ENCODE results near the gene CLPTM1.
A peak's percentile ranks its signal among the peaks of the same experiment; 100 is the strongest.
"Not testable (repeated sequence)": the region's sequence is repeated elsewhere in the genome, so short reads cannot be mapped to it uniquely, and the experiment has no call there.

The CLPTM1 gene

GRCh38 chr19:44954649-44955504 lies at the start of gene CLPTM1:
TSS of gene CLPTM1 (plus strand) at chr19:44955380. CDS start at chr19:44955396, 16 bp downstream.
- in situ Hi-C loops (cut with HindIII; ENCODE audit: low sequenced_read_pairs), result no loop called here
- H3K4me3 ChIP-seq (ENCODE audit: low read depth, low read length), result peak within 1 kb of the TSS; percentile 87

GRCh38 chr19:44905437-44906160 lies 49.6 kb upstream of the CLPTM1 start, which contains the start of gene APOE:
TSS of gene APOE (plus strand) at chr19:44905796. CDS start at chr19:44906625, 829 bp downstream.
- in situ Hi-C loops (cut with HindIII; ENCODE audit: low sequenced_read_pairs), result no loop called here
- DNase-seq (ENCODE audit: low read depth, low spot score), result no peak
- TF ChIP-seq CTCF (IDR thresholded peaks at IDR 0.05; ENCODE audit: low read depth, low read length), result no peak
- H3K4me3 ChIP-seq (ENCODE audit: low read depth, low read length), result peak within 1 kb of the TSS; percentile 13

More at GRCh38 chr19:44954649-44955504, at the start of gene CLPTM1:
- TF ChIP-seq CTCF (IDR thresholded peaks at IDR 0.05; ENCODE audit: low read depth, low read length), result no peak
- peak; percentile 99 for DNase-seq (ENCODE audit: low read depth, low spot score)

GRCh38 chr19:44907613-44908012 lies 47.6 kb upstream of the CLPTM1 start:
- no peak overlapping the region for H3K4me3 ChIP-seq (ENCODE audit: low read depth, low read length)
- DNase-seq (ENCODE audit: low read depth, low spot score), result no peak
- TF ChIP-seq CTCF (IDR thresholded peaks at IDR 0.05; ENCODE audit: low read depth, low read length), result no peak
- in situ Hi-C loops (cut with HindIII; ENCODE audit: low sequenced_read_pairs), result no loop called here

- H3K4me3 ChIP-seq (ENCODE audit: low read depth, low read length), result no peak overlapping the region
- in situ Hi-C loops (cut with HindIII; ENCODE audit: low sequenced_read_pairs), result no loop called here
- no peak for TF ChIP-seq CTCF (IDR thresholded peaks at IDR 0.05; ENCODE audit: low read depth, low read length)
- no peak for DNase-seq (ENCODE audit: low read depth, low spot score)
These were observed 46.9 kb upstream of the CLPTM1 start for GRCh38 chr19:44908074-44908835.

GRCh38 chr19:44908836-44909261 lies 46.3 kb upstream of the CLPTM1 start:
- in situ Hi-C loops (cut with HindIII; ENCODE audit: low sequenced_read_pairs), result no loop called here
- no peak overlapping the region for H3K4me3 ChIP-seq (ENCODE audit: low read depth, low read length)
- no peak for TF ChIP-seq CTCF (IDR thresholded peaks at IDR 0.05; ENCODE audit: low read depth, low read length)
- DNase-seq (ENCODE audit: low read depth, low spot score), result no peak

- no peak for TF ChIP-seq CTCF (IDR thresholded peaks at IDR 0.05; ENCODE audit: low read depth, low read length)
- no peak for DNase-seq (ENCODE audit: low read depth, low spot score)
- H3K4me3 ChIP-seq (ENCODE audit: low read depth, low read length), result no peak overlapping the region
- in situ Hi-C loops (cut with HindIII; ENCODE audit: low sequenced_read_pairs), result no loop called here
These were observed 45.4 kb upstream of the CLPTM1 start for GRCh38 chr19:44909775-44910174.

- H3K4me3 ChIP-seq (ENCODE audit: low read depth, low read length); DNase-seq (ENCODE audit: low read depth, low spot score); in situ Hi-C loops (cut with HindIII; ENCODE audit: low sequenced_read_pairs): not testable (repeated sequence)
These were observed 43.3 kb upstream of the CLPTM1 start for GRCh38 chr19:44911896-44912295.

All from astrocyte of the spinal cord (primary cell).